ENCODE measurements around the gene SLC39A9. TPM values are rescaled to one million over a fixed set of nuclear protein-coding genes. Genes with fewer than 3 reads are reported as not detected.
"Not testable (repeated sequence)": the region's sequence is repeated elsewhere in the genome, so short reads cannot be mapped to it uniquely, and the experiment has no call there.

The SLC39A9 gene
- polyA plus RNA-seq, 1 experiment = 70.3 TPM

GRCh38 chr14:69493038-69493437, 94.5 kb downstream of the SLC39A9 start:
- Histone ChIP-seq H3K27me3 (ENCODE audit: control insufficient read depth, insufficient read depth, low read length) (peaks cover 8% of the 10 kb centered on the region), H3K4me3 (ENCODE audit: low read depth, low read length) (no peak overlapping the region), H3K36me3 (ENCODE audit: control insufficient read depth, insufficient read depth, low read length) (no peaks in the 10 kb centered on the region)
- ChIA-PET CTCF (interaction anchor here (0.9 to 1.4 kb wide), 4 partner anchors 18 to 86 kb away, joined by 3 to 4 read pairs (median 4); partner anchors contain the start of gene CCDC177), POLR2A (no interaction called here)
- DNase-seq (ENCODE audit: low read depth) = no peak
- TF ChIP-seq CTCF (IDR thresholded peaks at IDR 0.05; ENCODE audit: insufficient read depth, low read depth, low read length) = no peak

- Histone ChIP-seq H3K36me3 (ENCODE audit: control insufficient read depth, insufficient read depth, low read length) (no peaks in the 10 kb centered on the region), H3K27me3 (ENCODE audit: control insufficient read depth, insufficient read depth, low read length) (peaks cover 4% of the 10 kb centered on the region; the same call in 1 of the 2 replicates), H3K4me3 (ENCODE audit: low read depth, low read length) (no peak overlapping the region)
- DNase-seq (ENCODE audit: low read depth) = no peak
- POLR2A ChIA-PET = no interaction called here
- CTCF ChIA-PET = interaction anchor here (1.2 to 1.6 kb wide), 4 partner anchors 11 to 86 kb away, joined by 3 to 5 read pairs (median 4); no protein-coding TSS in a partner anchor
- TF ChIP-seq CTCF (IDR thresholded peaks at IDR 0.05; ENCODE audit: insufficient read depth, low read depth, low read length) = no peak
Measured at GRCh38 chr14:69493791-69494190, 95.3 kb downstream of the SLC39A9 start.

- Histone ChIP-seq H3K36me3 (ENCODE audit: control insufficient read depth, insufficient read depth, low read length) (no peaks in the 10 kb centered on the region), H3K4me3 (ENCODE audit: low read depth, low read length) (no peak overlapping the region), H3K27me3 (ENCODE audit: control insufficient read depth, insufficient read depth, low read length) (peaks cover 5% of the 10 kb centered on the region)
- POLR2A ChIA-PET = no interaction called here
- CTCF ChIA-PET = no interaction called here
- TF ChIP-seq CTCF (IDR thresholded peaks at IDR 0.05; ENCODE audit: insufficient read depth, low read depth, low read length) = no peak
- DNase-seq (ENCODE audit: low read depth) = no peak
Measured at GRCh38 chr14:69495341-69495921, 96.9 kb downstream of the SLC39A9 start.

GRCh38 chr14:69497866-69498265, 99.4 kb downstream of the SLC39A9 start:
- H3K27me3 ChIP-seq (ENCODE audit: control insufficient read depth, insufficient read depth, low read length); DNase-seq (ENCODE audit: low read depth); H3K4me3 ChIP-seq (ENCODE audit: low read depth, low read length); H3K36me3 ChIP-seq (ENCODE audit: control insufficient read depth, insufficient read depth, low read length); CTCF ChIA-PET; POLR2A ChIA-PET: not testable (repeated sequence)

- CTCF ChIA-PET = interaction anchor here (0.8 kb wide), 1 partner anchor 12 kb away, joined by 3 read pairs; no protein-coding TSS in a partner anchor
- DNase-seq (ENCODE audit: low read depth); H3K27me3 ChIP-seq (ENCODE audit: control insufficient read depth, insufficient read depth, low read length): not testable (repeated sequence)
Measured at GRCh38 chr14:69498286-69498685, 99.8 kb downstream of the SLC39A9 start.

GRCh38 chr14:69499436-69499835, 100.9 kb downstream of the SLC39A9 start:
- ChIA-PET CTCF (interaction anchor here (0.8 kb wide), 1 partner anchor 13 kb away, joined by 3 read pairs; no protein-coding TSS in a partner anchor), POLR2A (no interaction called here)
- Histone ChIP-seq H3K4me3 (ENCODE audit: low read depth, low read length) (no peak overlapping the region), H3K27me3 (ENCODE audit: control insufficient read depth, insufficient read depth, low read length) (peaks cover 8% of the 10 kb centered on the region), H3K36me3 (ENCODE audit: control insufficient read depth, insufficient read depth, low read length) (no peaks in the 10 kb centered on the region)
- DNase-seq (ENCODE audit: low read depth) = no peak
- TF ChIP-seq CTCF (IDR thresholded peaks at IDR 0.05; ENCODE audit: insufficient read depth, low read depth, low read length) = no peak

More at GRCh38 chr14:69498286-69498685, 99.8 kb downstream of the SLC39A9 start:
- H3K4me3 ChIP-seq (ENCODE audit: low read depth, low read length); POLR2A ChIA-PET; H3K36me3 ChIP-seq (ENCODE audit: control insufficient read depth, insufficient read depth, low read length): not testable (repeated sequence)

All from BJ (cell line).